SK-N-SH (cell line): ENCODE data around the gene KCNK5. TPM values are rescaled to one million over a fixed set of nuclear protein-coding genes. Genes with fewer than 3 reads are reported as not detected.

ENCODE experiments used
- CTCF ChIA-PET: fragments of 300-600, 350-600 bp; formaldehyde crosslinking; extraction: SDS; loops from one replicate; lab custom pipeline; 2021; lab: Yijun Ruan, JAX
- POLR2A ChIA-PET: fragments of 350-600 bp; sonication (Branson Sonifier 250); formaldehyde crosslinking; extraction: SDS; loops from one replicate; lab custom pipeline; 2020; ENCODE audit warnings: antibody characterized with exemption, inconsistent platforms; lab: Yijun Ruan, JAX
- DNase-seq: peaks from one replicate; pipeline ENCODE4 v3.0.0; 2012
- H2AFZ ChIP-seq: fragments of 200-600 bp; sonication (generic); 2 replicates; pipeline ENCODE4 v1.8.1; 2016; ENCODE audit warnings: antibody characterized with exemption, mild to moderate bottlenecking, low read depth
- H3F3A ChIP-seq: fragments of 200-600 bp; sonication (generic); replicated peaks from 2 replicates; pipeline ENCODE3; 2016; ENCODE audit warnings: antibody characterized with exemption, mild to moderate bottlenecking; ENCODE audit not compliant: insufficient read depth
- H3K27ac ChIP-seq, 2 experiments: fragments of 200-500 bp in 1 of 2; fragments of 200-600 bp in 1 of 2; sonication (Bioruptor generic) in 1 of 2; sonication (generic), shearing (Covaris generic) in 1 of 2; 2 replicates each; pipeline versions ENCODE4 v1.5.1 to v1.6.1; 2014 to 2016; ENCODE audit warnings: low read depth in 2 of 2, inconsistent platforms in 1 of 2, low read length in 1 of 2, mild to moderate bottlenecking in 1 of 2, mixed read lengths in 1 of 2
- H3K27me3 ChIP-seq: fragments of 200-600 bp; sonication (generic), shearing (Covaris generic); 2 replicates; pipeline ENCODE4 v1.6.1; 2016; ENCODE audit warnings: mixed run types; ENCODE audit not compliant: insufficient read depth
- H3K36me3 ChIP-seq, 2 experiments: fragments of 200-500 bp in 1 of 2; fragments of 200-600 bp in 1 of 2; sonication (Bioruptor generic) in 1 of 2; sonication (generic) in 1 of 2; replicated peaks in 1 of 2; 2 replicates each; pipeline versions ENCODE3 to v1.5.1; 2014 to 2016; ENCODE audit warnings: low read length in 1 of 2, mild to moderate bottlenecking in 1 of 2; ENCODE audit not compliant: insufficient read depth in 2 of 2, control insufficient read depth in 1 of 2
- H3K4me1 ChIP-seq, 2 experiments: fragments of 200-500 bp in 1 of 2; fragments of 200-600 bp in 1 of 2; sonication (Bioruptor generic) in 1 of 2; sonication (generic), shearing (Covaris generic) in 1 of 2; 2 replicates each; pipeline versions ENCODE4 v1.5.1 to v1.6.1; 2014 to 2016; ENCODE audit warnings: low read depth in 1 of 2, low read length in 1 of 2, mixed run types in 1 of 2; ENCODE audit not compliant: insufficient read depth in 2 of 2, control insufficient read depth in 1 of 2
- H3K4me2 ChIP-seq: fragments of 200-600 bp; sonication (generic), shearing (Covaris generic); 2 replicates; pipeline ENCODE4 v1.6.1; 2017; ENCODE audit warnings: mixed run types
- H3K4me3 ChIP-seq, 2 experiments: fragments of 200-500 bp in 1 of 2; fragments of 200-600 bp in 1 of 2; sonication (Bioruptor generic) in 1 of 2; sonication (generic), shearing (Covaris generic) in 1 of 2; 2 replicates each; pipeline versions ENCODE4 v1.5.1 to v1.8.1; 2014 to 2016; ENCODE audit warnings: low read depth in 2 of 2, inconsistent platforms in 1 of 2, low read length in 1 of 2, mild to moderate bottlenecking in 1 of 2, mixed read lengths in 1 of 2, moderate library complexity in 1 of 2
- H3K79me2 ChIP-seq: fragments of 200-600 bp; sonication (generic); 2 replicates; pipeline ENCODE4 v1.8.1; 2017; ENCODE audit warnings: mild to moderate bottlenecking; ENCODE audit not compliant: insufficient read depth
- H3K9ac ChIP-seq: fragments of 200-600 bp; sonication (generic); 2 replicates; pipeline ENCODE4 v1.6.1; 2017; ENCODE audit warnings: mixed run types
- H3K9me2 ChIP-seq: fragments of 200-600 bp; sonication (generic); 2 replicates; pipeline ENCODE4 v1.6.1; 2017; ENCODE audit warnings: mixed run types
- H3K9me3 ChIP-seq: fragments of 200-600 bp; sonication (generic); 2 replicates; pipeline ENCODE4 v1.6.1; 2017; ENCODE audit warnings: mixed run types, mild to moderate bottlenecking, moderate library complexity
- H4K20me1 ChIP-seq: fragments of 200-600 bp; sonication (generic); 2 replicates; pipeline ENCODE4 v1.6.1; 2017; ENCODE audit warnings: mild to moderate bottlenecking, mixed run types; ENCODE audit not compliant: insufficient read depth
- CHD2 ChIP-seq: fragments of 150-350 bp; IDR thresholded peaks from 2 replicates; pipeline ENCODE4 v1.6.1; 2018; ENCODE audit warnings: low read length; ENCODE audit not compliant: partially characterized antibody
- ELF1 ChIP-seq: IDR thresholded peaks from 2 replicates; pipeline ENCODE4 v1.4.0; 2012
- EZH2phosphoT487 ChIP-seq: fragments of 200-600 bp; sonication (generic); IDR thresholded peaks from 2 replicates; pipeline ENCODE4 v1.6.1; 2017; ENCODE audit warnings: low read depth, mixed run types, mild to moderate bottlenecking, antibody characterized with exemption, moderate library complexity, borderline replicate concordance
- FOXJ3 ChIP-seq: sonication (generic); formaldehyde crosslinking; IDR thresholded peaks from 2 replicates; pipeline ENCODE4 v1.5.1; 2020; ENCODE audit warnings: mild to moderate bottlenecking, missing genetic modification reagents
- FOXM1 ChIP-seq: IDR thresholded peaks from 2 replicates; pipeline ENCODE4 v1.4.0; 2012; ENCODE audit warnings: low read depth, mild to moderate bottlenecking
- GATA2 ChIP-seq: sonication (generic); formaldehyde crosslinking; IDR thresholded peaks from 2 replicates; pipeline ENCODE4 v1.5.0; 2020; ENCODE audit warnings: mild to moderate bottlenecking, missing genetic modification reagents
- JUND ChIP-seq: IDR thresholded peaks from 2 replicates; pipeline ENCODE4 v1.4.0; 2012
- MEF2A ChIP-seq: IDR thresholded peaks from 2 replicates; pipeline ENCODE4 v1.4.0; 2012; ENCODE audit warnings: low read depth, borderline replicate concordance
- MXI1 ChIP-seq: IDR thresholded peaks from 2 replicates; pipeline ENCODE4 v1.6.1; 2012; ENCODE audit warnings: mild to moderate bottlenecking, low read depth, low read length, improper control_type of control experiment
- NFIC ChIP-seq: IDR thresholded peaks from 2 replicates; pipeline ENCODE4 v1.4.0; 2012; ENCODE audit warnings: borderline replicate concordance
- NRF1 ChIP-seq: IDR thresholded peaks from 2 replicates; pipeline ENCODE4 v1.6.1; 2012; ENCODE audit warnings: low read depth, mild to moderate bottlenecking, low read length
- POLR2AphosphoS5 ChIP-seq: IDR thresholded peaks from 2 replicates; pipeline ENCODE4 v1.6.1; 2012; ENCODE audit warnings: low read depth, low read length
- RAD21 ChIP-seq: IDR thresholded peaks from 2 replicates; pipeline ENCODE4 v1.6.1; 2012; ENCODE audit warnings: mild to moderate bottlenecking, low read length
- RCOR1 ChIP-seq: fragments of 150-350 bp; IDR thresholded peaks from 2 replicates; pipeline ENCODE4 v1.6.1; 2017; ENCODE audit warnings: antibody characterized with exemption, low read length
- RFX5 ChIP-seq: IDR thresholded peaks from 2 replicates; pipeline ENCODE4 v1.6.1; 2012; ENCODE audit warnings: mild to moderate bottlenecking, improper control_type of control experiment, low read length
- RXRA ChIP-seq: IDR thresholded peaks from 2 replicates; pipeline ENCODE4 v1.4.0; 2012; ENCODE audit warnings: low read depth, mild to moderate bottlenecking, borderline replicate concordance
- SIN3A ChIP-seq: IDR thresholded peaks from 2 replicates; pipeline ENCODE4 v1.6.1; 2012; ENCODE audit warnings: low read depth, mild to moderate bottlenecking, low read length, moderate library complexity, borderline replicate concordance
- SMC3 ChIP-seq: IDR thresholded peaks from 2 replicates; pipeline ENCODE4 v1.6.1; 2012; ENCODE audit warnings: low read depth, low read length, improper control_type of control experiment
- TAF1 ChIP-seq: IDR thresholded peaks from 2 replicates; pipeline ENCODE4 v1.6.1; 2012; ENCODE audit warnings: low read depth, mild to moderate bottlenecking, low read length, moderate library complexity, borderline replicate concordance
- TCF12 ChIP-seq: IDR thresholded peaks from 2 replicates; pipeline ENCODE4 v1.4.0; 2012
- TEAD4 ChIP-seq: IDR thresholded peaks from 2 replicates; pipeline ENCODE4 v1.4.0; 2012; ENCODE audit warnings: mild to moderate bottlenecking, borderline replicate concordance; ENCODE audit not compliant: insufficient read depth
- YY1 ChIP-seq: IDR thresholded peaks from 2 replicates; pipeline ENCODE4 v1.4.0; 2012; ENCODE audit warnings: low read depth, mild to moderate bottlenecking
- WGBS: methylation state at CpG from one replicate; pipeline ENCODE4 v1.1.6; 2017; ENCODE audit warnings: low lambda C conversion rate; 5-methylcytosine and 5-hydroxymethylcytosine counted together
- polyA plus RNA-seq, 3 experiments: library from polyadenylated mRNA; depleted of rRNA; stranded (reverse); fragments of >200 nt; gene quantifications; 2 replicates each; pipeline ENCODE4 v1.2.3, GENCODE V29; 2012
- TF ChIP-seq, protein P1 (sequence below): IDR thresholded peaks from 2 replicates; pipeline ENCODE4 v1.4.0; 2012; ENCODE audit warnings: low read depth, borderline replicate concordance
- TF ChIP-seq, protein P2 (sequence below): fragments of 200-600 bp; sonication (generic); IDR thresholded peaks from 2 replicates; pipeline ENCODE4 v1.6.1; 2017; ENCODE audit warnings: antibody characterized with exemption, mild to moderate bottlenecking, moderate library complexity
- TF ChIP-seq, protein P3 (sequence below): IDR thresholded peaks from 2 replicates; pipeline ENCODE4 v1.4.0; 2012; ENCODE audit warnings: low read depth

KCNK5 gene
- polyA plus RNA-seq, 1 of the 3 experiments (the other 2 are of a cell fraction): not detected

- no peaks in the 10 kb centered on the region for H3K36me3 ChIP-seq
- no peaks in the 10 kb centered on the region for H3K9me2 ChIP-seq
- H2AFZ ChIP-seq: no peak overlapping the region
- H3F3A ChIP-seq: no peaks in the 10 kb centered on the region
- H3K4me2 ChIP-seq: no peak overlapping the region
- CTCF ChIA-PET: interaction anchor here (0.6 to 12.4 kb wide), 50 partner anchors 10 to 302 kb away, joined by 3 to 457 read pairs (median 5); partner anchors contain the start of genes KCNK17 and KCNK5
- no peaks in the 10 kb centered on the region for H3K27me3 ChIP-seq
- H3K27ac ChIP-seq: no peak overlapping the region
- no peak for DNase-seq
- POLR2A ChIA-PET: no interaction called here
- no peaks in the 10 kb centered on the region for H4K20me1 ChIP-seq
- H3K79me2 ChIP-seq: no peaks in the 10 kb centered on the region
- WGBS: 34% methylated on average over 4 of the region's 5 CpGs
- no peak overlapping the region for H3K9ac ChIP-seq
- no peaks in the 10 kb centered on the region for H3K9me3 ChIP-seq
- no peaks in the 10 kb centered on the region; a peak in 1 of 4 replicates for H3K4me1 ChIP-seq
- no peak for TF ChIP-seq JUND
- TF ChIP-seq, protein P1, sequence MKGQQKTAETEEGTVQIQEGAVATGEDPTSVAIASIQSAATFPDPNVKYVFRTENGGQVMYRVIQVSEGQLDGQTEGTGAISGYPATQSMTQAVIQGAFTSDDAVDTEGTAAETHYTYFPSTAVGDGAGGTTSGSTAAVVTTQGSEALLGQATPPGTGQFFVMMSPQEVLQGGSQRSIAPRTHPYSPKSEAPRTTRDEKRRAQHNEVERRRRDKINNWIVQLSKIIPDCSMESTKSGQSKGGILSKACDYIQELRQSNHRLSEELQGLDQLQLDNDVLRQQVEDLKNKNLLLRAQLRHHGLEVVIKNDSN: no peak
- TF ChIP-seq YY1: no peak
- no peak for TF ChIP-seq TAF1
- TF ChIP-seq, protein P2, sequence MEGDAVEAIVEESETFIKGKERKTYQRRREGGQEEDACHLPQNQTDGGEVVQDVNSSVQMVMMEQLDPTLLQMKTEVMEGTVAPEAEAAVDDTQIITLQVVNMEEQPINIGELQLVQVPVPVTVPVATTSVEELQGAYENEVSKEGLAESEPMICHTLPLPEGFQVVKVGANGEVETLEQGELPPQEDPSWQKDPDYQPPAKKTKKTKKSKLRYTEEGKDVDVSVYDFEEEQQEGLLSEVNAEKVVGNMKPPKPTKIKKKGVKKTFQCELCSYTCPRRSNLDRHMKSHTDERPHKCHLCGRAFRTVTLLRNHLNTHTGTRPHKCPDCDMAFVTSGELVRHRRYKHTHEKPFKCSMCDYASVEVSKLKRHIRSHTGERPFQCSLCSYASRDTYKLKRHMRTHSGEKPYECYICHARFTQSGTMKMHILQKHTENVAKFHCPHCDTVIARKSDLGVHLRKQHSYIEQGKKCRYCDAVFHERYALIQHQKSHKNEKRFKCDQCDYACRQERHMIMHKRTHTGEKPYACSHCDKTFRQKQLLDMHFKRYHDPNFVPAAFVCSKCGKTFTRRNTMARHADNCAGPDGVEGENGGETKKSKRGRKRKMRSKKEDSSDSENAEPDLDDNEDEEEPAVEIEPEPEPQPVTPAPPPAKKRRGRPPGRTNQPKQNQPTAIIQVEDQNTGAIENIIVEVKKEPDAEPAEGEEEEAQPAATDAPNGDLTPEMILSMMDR: no peak
- TF ChIP-seq MEF2A: no peak
- TF ChIP-seq SMC3: no peak
- no peak for TF ChIP-seq EZH2phosphoT487
- no peak for TF ChIP-seq SIN3A
- no peak for TF ChIP-seq MXI1
- no peak for TF ChIP-seq RXRA
- no peak overlapping the region for H3K4me3 ChIP-seq
These were observed 62.4 kb downstream of the KCNK5 start for GRCh38 chr6:39166912-39167290.

- no peak overlapping the region for H2AFZ ChIP-seq
- no peak for TF ChIP-seq NFIC
- no peak for TF ChIP-seq RCOR1
- TF ChIP-seq, protein P1: no peak
- TF ChIP-seq FOXJ3 (CRISPR knock-in tag): no peak
- no peak for TF ChIP-seq TEAD4
- TF ChIP-seq NRF1: 0 out of 2 replicates have a peak, but pooled peaks have one; percentile 17
- no peak for TF ChIP-seq POLR2AphosphoS5
- TF ChIP-seq SIN3A: no peak
- no peak for TF ChIP-seq MEF2A
- TF ChIP-seq, protein P3, sequence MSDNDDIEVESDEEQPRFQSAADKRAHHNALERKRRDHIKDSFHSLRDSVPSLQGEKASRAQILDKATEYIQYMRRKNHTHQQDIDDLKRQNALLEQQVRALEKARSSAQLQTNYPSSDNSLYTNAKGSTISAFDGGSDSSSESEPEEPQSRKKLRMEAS: 0 out of 2 replicates have a peak, but pooled peaks have one; percentile 38
- no peak for TF ChIP-seq RFX5
- no peak for TF ChIP-seq ELF1
- TF ChIP-seq YY1: no peak
- TF ChIP-seq RAD21: peak; percentile 92
- TF ChIP-seq SMC3: peak; percentile 88
- TF ChIP-seq FOXM1: no peak
- no peak for TF ChIP-seq MXI1
- no peak for TF ChIP-seq CHD2
- no peak for TF ChIP-seq TAF1
- TF ChIP-seq TCF12: no peak
- peak; percentile 21; the same call in 1 of the 2 replicates for TF ChIP-seq GATA2
These were observed 62.9 kb downstream of the KCNK5 start for GRCh38 chr6:39166189-39166911.

More at GRCh38 chr6:39166189-39166911, 62.9 kb downstream of the KCNK5 start:
- no peaks in the 10 kb centered on the region for H4K20me1 ChIP-seq
- no peaks in the 10 kb centered on the region for H3K27me3 ChIP-seq
- no peaks in the 10 kb centered on the region for H3K9me2 ChIP-seq
- H3K4me3 ChIP-seq: no peak overlapping the region; a peak in 1 of 4 replicates
- H3K9ac ChIP-seq: no peak overlapping the region
- H3K27ac ChIP-seq: no peak overlapping the region
- H3F3A ChIP-seq: no peaks in the 10 kb centered on the region
- WGBS: 26% methylated on average over 17 of the region's 20 CpGs
- no peaks in the 10 kb centered on the region for H3K79me2 ChIP-seq
- CTCF ChIA-PET: interaction anchor here (0.6 to 12.4 kb wide), 56 partner anchors 8 to 302 kb away, joined by 3 to 457 read pairs (median 5); partner anchors contain the start of genes KCNK16, KCNK17 and KCNK5
- POLR2A ChIA-PET: no interaction called here
- no peaks in the 10 kb centered on the region; a peak in 1 of 4 replicates for H3K4me1 ChIP-seq
- no peaks in the 10 kb centered on the region for H3K36me3 ChIP-seq
- H3K9me3 ChIP-seq: no peaks in the 10 kb centered on the region
- peak; percentile 89 for DNase-seq
- no peak overlapping the region for H3K4me2 ChIP-seq
